Daoy (cell line): ENCODE data around the gene SLC7A9. TPM values are rescaled to one million over a fixed set of nuclear protein-coding genes. Genes with fewer than 3 reads are reported as not detected.
A peak's percentile ranks its signal among the peaks of the same experiment; 100 is the strongest.
"Not testable (repeated sequence)": the region's sequence is repeated elsewhere in the genome, so short reads cannot be mapped to it uniquely, and the experiment has no call there.

ENCODE experiments used
- DNase-seq: peaks from one replicate; pipeline ENCODE4 v3.0.0-alpha.2; 2015; ENCODE audit warnings: low read depth
- total RNA-seq: library from RNA; depleted of rRNA; stranded (reverse); fragments of >200 nt; shearing (Covaris generic); gene quantifications from 2 replicates; pipeline ENCODE4 v1.2.3, GENCODE V29; 2014

The SLC7A9 gene
- total RNA-seq, 1 experiment from 2014 or later, result not detected

GRCh38 chr19:32864318-32865007, 5.1 kb downstream of the SLC7A9 start:
- DNase-seq, result no peak

- no peak for DNase-seq
These were observed 5.7 kb downstream of the SLC7A9 start for GRCh38 chr19:32863841-32864240.

GRCh38 chr19:32863301-32863700, 6.3 kb downstream of the SLC7A9 start:
- no peak for DNase-seq

GRCh38 chr19:32862741-32863140, 6.8 kb downstream of the SLC7A9 start:
- no peak for DNase-seq

- DNase-seq, result no peak
These were observed 7.4 kb downstream of the SLC7A9 start for GRCh38 chr19:32862173-32862572.

- DNase-seq, result no peak
These were observed 8.0 kb downstream of the SLC7A9 start for GRCh38 chr19:32861596-32861995.

GRCh38 chr19:32859591-32859990, 10.0 kb downstream of the SLC7A9 start:
- DNase-seq, result no peak

- no peak for DNase-seq
These were observed 11.0 kb downstream of the SLC7A9 start for GRCh38 chr19:32858559-32858958.

- DNase-seq, result no peak
These were observed 11.4 kb downstream of the SLC7A9 start for GRCh38 chr19:32858155-32858554.

- DNase-seq, result no peak
These were observed 12.0 kb downstream of the SLC7A9 start for GRCh38 chr19:32857584-32857983.

GRCh38 chr19:32856818-32857217, 12.7 kb downstream of the SLC7A9 start:
- not testable (repeated sequence) for DNase-seq

GRCh38 chr19:32852216-32852615, 17.4 kb downstream of the SLC7A9 start:
- no peak for DNase-seq

GRCh38 chr19:32848035-32848434, 21.5 kb downstream of the SLC7A9 start:
- DNase-seq, result not testable (repeated sequence)

GRCh38 chr19:32843716-32844245, 25.8 kb downstream of the SLC7A9 start:
- no peak for DNase-seq

GRCh38 chr19:32842061-32842460, 27.5 kb downstream of the SLC7A9 start:
- DNase-seq, result no peak

GRCh38 chr19:32837531-32837930, 32.0 kb downstream of the SLC7A9 start:
- DNase-seq, result no peak

- DNase-seq, result not testable (repeated sequence)
These were observed 36.2 kb downstream of the SLC7A9 start for GRCh38 chr19:32833388-32833787.

- not testable (repeated sequence) for DNase-seq
These were observed 36.7 kb downstream of the SLC7A9 start for GRCh38 chr19:32832825-32833224.

GRCh38 chr19:32832094-32832493, 37.5 kb downstream of the SLC7A9 start:
- DNase-seq, result not testable (repeated sequence)

- DNase-seq, result no peak
These were observed 38.0 kb downstream of the SLC7A9 start for GRCh38 chr19:32831611-32832010.

GRCh38 chr19:32830231-32831014, 39.1 kb downstream of the SLC7A9 start:
- DNase-seq, result peak; percentile 88

- no peak for DNase-seq
These were observed 40.1 kb downstream of the SLC7A9 start for GRCh38 chr19:32829345-32829896.
